Skin epidermis (tissue), 12 donors: Measurements from ENCODE around the gene SLC24A4.
A peak's percentile ranks its signal among the peaks of the same experiment; 100 is the strongest.

Experiments
- H3K27ac ChIP-seq, 21 experiments: fragments of 200-600 bp; sonication (generic) in 11 of 21; one replicate each; pipeline ENCODE4 v1.5.0; 2020; ENCODE audit warnings: mild to moderate bottlenecking in 3 of 21, inconsistent platforms in 2 of 21, moderate library complexity in 2 of 21
- H3K4me3 ChIP-seq, 7 experiments: fragments of 200-600 bp; sonication (generic) in 2 of 7; one replicate each; pipeline ENCODE4 v1.5.0; 2020; ENCODE audit warnings: inconsistent platforms in 2 of 7, mild to moderate bottlenecking in 2 of 7, moderate library complexity in 1 of 7

SLC24A4 gene

GRCh38 chr14:92450351-92451070 is 127.5 kb downstream of the SLC24A4 start:
- Histone ChIP-seq H3K4me3 (no peak overlapping the region), H3K27ac (no peak overlapping the region)

- Histone ChIP-seq H3K27ac (no peak overlapping the region), H3K4me3 (no peak overlapping the region)
These were observed 128.3 kb downstream of the SLC24A4 start for GRCh38 chr14:92451245-92451644.

- H3K27ac ChIP-seq: no peak overlapping the region
These were observed 128.8 kb downstream of the SLC24A4 start for GRCh38 chr14:92451755-92452154.

GRCh38 chr14:92452471-92452870 is 129.5 kb downstream of the SLC24A4 start:
- H3K4me3 ChIP-seq: no peak overlapping the region
- no peak overlapping the region for H3K27ac ChIP-seq

More at GRCh38 chr14:92451755-92452154, 128.8 kb downstream of the SLC24A4 start:
- no peak overlapping the region for H3K4me3 ChIP-seq

GRCh38 chr14:92453691-92454090 is 130.7 kb downstream of the SLC24A4 start:
- no peak overlapping the region for H3K27ac ChIP-seq
- H3K4me3 ChIP-seq: no peak overlapping the region

GRCh38 chr14:92455231-92455630 is 132.3 kb downstream of the SLC24A4 start:
- no peak overlapping the region for H3K4me3 ChIP-seq

GRCh38 chr14:92456215-92457015 is 133.4 kb downstream of the SLC24A4 start:
- H3K27ac ChIP-seq: no peak overlapping the region
- H3K4me3 ChIP-seq: no peak overlapping the region

More at GRCh38 chr14:92455231-92455630, 132.3 kb downstream of the SLC24A4 start:
- no peak overlapping the region for H3K27ac ChIP-seq

GRCh38 chr14:92457016-92457565 is 134.1 kb downstream of the SLC24A4 start:
- Histone ChIP-seq H3K4me3 (no peak overlapping the region), H3K27ac (no peak overlapping the region)

- Histone ChIP-seq H3K4me3 (no peak overlapping the region), H3K27ac (peak overlapping the region in 3 of 21 experiments; percentile 2 to 24 (median 10))
These were observed 135.4 kb downstream of the SLC24A4 start for GRCh38 chr14:92458136-92459029.

- Histone ChIP-seq H3K27ac (peak overlapping the region in 6 of 21 experiments; percentile 10 to 73 (median 54)), H3K4me3 (no peak overlapping the region)
These were observed 136.3 kb downstream of the SLC24A4 start for GRCh38 chr14:92459030-92459949.

GRCh38 chr14:92459950-92460421 is 137.0 kb downstream of the SLC24A4 start:
- Histone ChIP-seq H3K27ac (peak overlapping the region in 10 of 21 experiments; percentile 6 to 73 (median 54)), H3K4me3 (no peak overlapping the region)

GRCh38 chr14:92460541-92460915 is 137.6 kb downstream of the SLC24A4 start:
- Histone ChIP-seq H3K4me3 (no peak overlapping the region), H3K27ac (peak overlapping the region in 17 of 21 experiments; percentile 6 to 73 (median 40))

- Histone ChIP-seq H3K4me3 (no peak overlapping the region), H3K27ac (peak overlapping the region in 17 of 21 experiments; percentile 1 to 73 (median 40))
These were observed 138.1 kb downstream of the SLC24A4 start for GRCh38 chr14:92460916-92461579.

- Histone ChIP-seq H3K4me3 (no peak overlapping the region), H3K27ac (peak overlapping the region in 7 of 21 experiments; percentile 24 to 73 (median 58))
These were observed 138.9 kb downstream of the SLC24A4 start for GRCh38 chr14:92461891-92462290.

GRCh38 chr14:92462568-92462967 is 139.6 kb downstream of the SLC24A4 start:
- no peak overlapping the region for H3K27ac ChIP-seq
- H3K4me3 ChIP-seq: no peak overlapping the region

GRCh38 chr14:92463141-92463540 is 140.2 kb downstream of the SLC24A4 start:
- no peak overlapping the region for H3K4me3 ChIP-seq
- H3K27ac ChIP-seq: no peak overlapping the region

- Histone ChIP-seq H3K4me3 (no peak overlapping the region), H3K27ac (no peak overlapping the region)
These were observed 141.2 kb downstream of the SLC24A4 start for GRCh38 chr14:92464156-92464555.

GRCh38 chr14:92464716-92465115 is 141.8 kb downstream of the SLC24A4 start:
- H3K27ac ChIP-seq: no peak overlapping the region
- no peak overlapping the region for H3K4me3 ChIP-seq
